Heart right ventricle (tissue), 16 donors: ENCODE measurements around the gene GRM5. TPM values are rescaled to one million over a fixed set of nuclear protein-coding genes. Genes with fewer than 3 reads are reported as not detected.

ENCODE experiments used
- ATAC-seq, 8 donors: fragments of 200-7000 bp; cut with Tn5 transposase; one replicate each; pipeline ENCODE4 v1.9.1; 2020; ENCODE audit warnings: mild to moderate bottlenecking in 8 of 8, moderate library complexity in 8 of 8, moderate number of reproducible peaks in 1 of 8
- DNase-seq, 2 donors: peaks; one replicate each; pipeline ENCODE4 v3.0.0-alpha.2; 2020
- H3K27ac ChIP-seq, 10 donors: fragments of 200-600 bp; sonication (generic) in 2 of 10; one replicate each; pipeline versions ENCODE4 v1.5.0 to v1.8.0; 2020 to 2022; ENCODE audit warnings: mild to moderate bottlenecking in 3 of 10
- H3K27me3 ChIP-seq, 7 donors: fragments of 200-600 bp; one replicate each; pipeline ENCODE4 v1.8.0; 2021 to 2022; ENCODE audit warnings: mild to moderate bottlenecking in 2 of 7
- H3K36me3 ChIP-seq, 9 donors: fragments of 200-600 bp; sonication (generic) in 1 of 9; one replicate each; pipeline versions ENCODE4 v1.5.0 to v1.8.0; 2020 to 2022; ENCODE audit warnings: mild to moderate bottlenecking in 2 of 9
- H3K4me1 ChIP-seq, 9 donors: fragments of 200-600 bp; sonication (generic) in 1 of 9; one replicate each; pipeline versions ENCODE4 v1.5.0 to v1.8.0; 2020 to 2022; ENCODE audit warnings: mild to moderate bottlenecking in 4 of 9
- H3K4me3 ChIP-seq, 10 donors: fragments of 200-600 bp; sonication (generic) in 2 of 10; one replicate each; pipeline versions ENCODE4 v1.5.0 to v1.8.0; 2020 to 2022; ENCODE audit warnings: mild to moderate bottlenecking in 7 of 10, moderate library complexity in 2 of 10
- H3K9me3 ChIP-seq, 11 donors: fragments of 200-600 bp in 10 of 11; sonication (generic) in 2 of 11; one replicate each; pipeline versions ENCODE4 v1.5.0 to v1.8.0; 2013 to 2022; ENCODE audit warnings: mild to moderate bottlenecking in 2 of 11, control low read depth in 1 of 11, moderate library complexity in 1 of 11
- CTCF ChIP-seq, 9 donors: fragments of 200-600 bp; sonication (generic) in 2 of 9; IDR thresholded peaks; one replicate each; pipeline versions ENCODE4 v1.5.0 to v1.8.0; 2021 to 2022; ENCODE audit warnings: antibody characterized with exemption in 9 of 9, mild to moderate bottlenecking in 5 of 9, moderate library complexity in 1 of 9
- WGBS, 2 donors: extraction: QIAGEN DNeasy Blood & Tissue Kit; methylation state at CpG; one replicate each; pipeline ENCODE4 v1.1.7; 2013; ENCODE audit warnings: inconsistent platforms in 1 of 2; 5-methylcytosine and 5-hydroxymethylcytosine counted together
- intact Hi-C, 10 donors: fragments of 100-400 bp; cut with DNase I; formaldehyde crosslinking; loops; one replicate each; pipeline versions ENCODE4 v1.11.1 to v1.14.2; 2022
- polyA plus RNA-seq, 2 donors: library from polyadenylated mRNA; stranded (reverse); fragments of 200-250 nt; gene quantifications; one replicate each; pipeline ENCODE4 v1.2.3, GENCODE V29; 2013
- total RNA-seq, 10 donors: library from RNA; stranded (reverse); fragmentation: NEBNext Ultra II Directional in 3 of 10; extraction: Animal tissue kit (Norgen Biotek cat#: 25700) in 3 of 10; gene quantifications; one replicate each; pipeline versions ENCODE4 v1.2.1 to v1.2.4, GENCODE V29; 2021 to 2023
- donor health status: Arrhythmogenic right ventricular cardiomyopathy.
- donor health status: ischemic (EF 13 %, LVEDD 7.1; RV severe dilation, severe dysfunction).
- donor health status: healthy with polysubstance abuse.
- donor health status: DM: no; HTN: yes; CAD: no.
- donor health status: DM: no; HTN: no; CAD: no.
- donor health status: ischemic (EF 25% LVEDD 6.9; RV normal size, moderate dysfunction).
- donor health status: ischemic (EF 25% LVEDD 5.7; RV mildly dilated, moderate dysfunction).
- donor health status: healthy.
- donor health status: DM: yes; HTN: yes; CAD: no.
- donor health status: Ischemic cardiomyopathy.
- donor health status: ischemic (EF 35%, LVEDD 5.7; RV mildly dilated, moderate dysfunction).
- donor health status: nonischemic (EF 11% LVEDD 7.7; RV severe dilation, severe dysfunction).
- donor health status: DM: yes; HTN: yes; CAD: no.
- donor health status: PGD.
- donor health status: ischemic (EF 29% LVEDD 5.4; RV normal size, mild dysfunction).
- donor health status: nonischemic (EF 23%, LVEDD 6.1; RV moderate dilation, normal function).

Gene GRM5
- total and polyA plus RNA-seq, 12 donors: 0.01 to 0.09 (median 0.04) TPM; not detected in 8

- H3K4me1 ChIP-seq: no peaks in the 10 kb centered on the region
- WGBS, 2 donors: 87 to 89% methylated on average over 4 of the region's 4 CpGs
- H3K9me3 ChIP-seq: no peaks in the 10 kb centered on the region
- TF ChIP-seq CTCF (IDR thresholded peaks at IDR 0.05): no peak
- DNase-seq: no peak
- intact Hi-C loops: no loop called here
- H3K27me3 ChIP-seq: peaks cover 0 to 16% (median 9%) of the 10 kb centered on the region in 7 donors
- no peak overlapping the region for H3K4me3 ChIP-seq
- ATAC-seq: no peak
- H3K36me3 ChIP-seq: no peaks in the 10 kb centered on the region
- no peak overlapping the region for H3K27ac ChIP-seq
Measured at GRCh38 chr11:88515002-88515401, 550.8 kb downstream of the GRM5 start.

- DNase-seq (no peak), ATAC-seq (no peak)
- Histone ChIP-seq H3K4me3 (no peak overlapping the region), H3K36me3 (no peaks in the 10 kb centered on the region), H3K27me3 (peaks cover 10 to 54% (median 49%) of the 10 kb centered on the region in 7 donors), H3K4me1 (peaks cover 0 to 7% (median 0%) of the 10 kb centered on the region in 9 donors), H3K9me3 (no peaks in the 10 kb centered on the region), H3K27ac (no peak overlapping the region)
- intact Hi-C loops: no loop called here
- 79 to 88% methylated on average over 1 of the region's 1 CpG for WGBS, 2 donors
- no peak for TF ChIP-seq CTCF (IDR thresholded peaks at IDR 0.05)
Measured at GRCh38 chr11:88511006-88511405, 554.8 kb downstream of the GRM5 start.

- DNase-seq (peak in 1 of 2 donors; percentile 32), ATAC-seq (peak in 3 of 8 donors; percentile 55 to 84 (median 75))
- no peak overlapping the region for H3K27ac ChIP-seq
- TF ChIP-seq CTCF (IDR thresholded peaks at IDR 0.05): no peak
- H3K4me3 ChIP-seq: peak overlapping the region in 9 of 10 donors; percentile 23 to 51 (median 38)
- 4 to 5% methylated on average over 82 to 84 of the region's 84 CpGs for WGBS, 2 donors
- no peaks in the 10 kb centered on the region for H3K36me3 ChIP-seq
- H3K27me3 ChIP-seq: peaks cover 10 to 67% (median 62%) of the 10 kb centered on the region in 7 donors
- intact Hi-C loops: no loop called here
- no peaks in the 10 kb centered on the region for H3K9me3 ChIP-seq
- peaks cover 0 to 7% (median 0%) of the 10 kb centered on the region in 9 donors for H3K4me1 ChIP-seq
Measured at GRCh38 chr11:88508759-88509581, 556.8 kb downstream of the GRM5 start.

GRCh38 chr11:88508418-88508758, 557.4 kb downstream of the GRM5 start:
- 5 to 8% methylated on average over 23 of the region's 23 CpGs for WGBS, 2 donors
- Histone ChIP-seq H3K9me3 (no peaks in the 10 kb centered on the region), H3K4me1 (peaks cover 0 to 7% (median 0%) of the 10 kb centered on the region in 9 donors), H3K27ac (no peak overlapping the region), H3K4me3 (peak overlapping the region in 9 of 10 donors; percentile 23 to 51 (median 38)), H3K36me3 (no peaks in the 10 kb centered on the region), H3K27me3 (peaks cover 10 to 67% (median 62%) of the 10 kb centered on the region in 7 donors)
- ATAC-seq: peak in 1 of 8 donors; percentile 11
- no peak for TF ChIP-seq CTCF (IDR thresholded peaks at IDR 0.05)
- intact Hi-C loops: no loop called here
- no peak for DNase-seq
